Lung (tissue), 12 donors: ENCODE measurements around the gene B4GAT1. TPM values are rescaled to one million over a fixed set of nuclear protein-coding genes. Genes with fewer than 3 reads are reported as not detected.
"Not testable (repeated sequence)": the region's sequence is repeated elsewhere in the genome, so short reads cannot be mapped to it uniquely, and the experiment has no call there.

Experiments used
- ATAC-seq: fragments of 200-7000 bp; cut with Tn5 transposase; one replicate; pipeline ENCODE4 v1.9.1; 2020; ENCODE audit warnings: moderate number of reproducible peaks; ENCODE audit not compliant: insufficient read depth, low FRiP score
- DNase-seq, 3 donors: peaks; one replicate each; pipeline ENCODE4 v3.0.0-alpha.2; 2013 to 2017
- H3K27ac ChIP-seq, 2 donors: one replicate each; pipeline ENCODE4 v1.5.1; 2013; ENCODE audit warnings: mild to moderate bottlenecking in 2 of 2, moderate library complexity in 2 of 2, control low read depth in 1 of 2, inconsistent platforms in 1 of 2, low read depth in 1 of 2, low read length in 1 of 2
- H3K27me3 ChIP-seq, 3 donors: one replicate each; pipeline ENCODE4 v1.5.1; 2013; ENCODE audit warnings: low read length in 2 of 3; ENCODE audit not compliant: control insufficient read depth in 3 of 3, insufficient read depth in 3 of 3
- H3K36me3 ChIP-seq, 4 donors: one replicate each; pipeline ENCODE4 v1.5.1; 2013; ENCODE audit warnings: low read length in 4 of 4, mild to moderate bottlenecking in 1 of 4, moderate library complexity in 1 of 4; ENCODE audit not compliant: control insufficient read depth in 4 of 4, insufficient read depth in 4 of 4
- H3K4me1 ChIP-seq, 5 donors: one replicate each; pipeline ENCODE4 v1.5.1; 2013; ENCODE audit warnings: low read length in 5 of 5, mild to moderate bottlenecking in 2 of 5, moderate library complexity in 1 of 5; ENCODE audit not compliant: control insufficient read depth in 5 of 5, insufficient read depth in 5 of 5
- H3K4me3 ChIP-seq: one replicate; pipeline ENCODE4 v1.5.1; 2013; ENCODE audit warnings: mild to moderate bottlenecking, control low read depth, moderate library complexity
- H3K9ac ChIP-seq, 2 donors: one replicate each; pipeline ENCODE4 v1.5.1; 2013; ENCODE audit warnings: low read length in 2 of 2, control low read depth in 1 of 2; ENCODE audit not compliant: insufficient read depth in 1 of 2
- H3K9me3 ChIP-seq, 4 donors: one replicate each; pipeline ENCODE4 v1.5.1; 2013; ENCODE audit warnings: low read length in 3 of 4, mild to moderate bottlenecking in 1 of 4, moderate library complexity in 1 of 4; ENCODE audit not compliant: control insufficient read depth in 4 of 4, insufficient read depth in 3 of 4
- WGBS, 2 donors: extraction: QIAGEN DNeasy Blood & Tissue Kit; methylation state at CpG; one replicate each; pipeline ENCODE4 v1.1.7; 2013; 5-methylcytosine and 5-hydroxymethylcytosine counted together
- polyA plus RNA-seq, 2 donors: library from polyadenylated mRNA; stranded (reverse); fragments of 200-250 nt; gene quantifications; one replicate each; pipeline ENCODE4 v1.2.1, GENCODE V29; 2013
- total RNA-seq, 2 donors: library from RNA; depleted of rRNA in 1 of 2; stranded (reverse); fragments of >200 nt in 1 of 2; gene quantifications; one replicate each; pipeline ENCODE4 v1.2.1, GENCODE V29; 2014 to 2021
- TF ChIP-seq, protein P1 (sequence below): IDR thresholded peaks from 2 replicates; pipeline ENCODE4 v1.5.1; 2012; ENCODE audit warnings: mild to moderate bottlenecking; ENCODE audit errors: control extremely low read depth, extremely low read depth
- donor health status: control.
- donor health status: control.
- donor health status: Bipolar disorder and iron deficiency.
- donor health status: healthy.
- donor health status: DM: yes; HTN: yes; CAD: no.

The B4GAT1 gene
- total and polyA plus RNA-seq, 4 donors: 18.2 to 28.0 (median 24.0) TPM

DNA sequence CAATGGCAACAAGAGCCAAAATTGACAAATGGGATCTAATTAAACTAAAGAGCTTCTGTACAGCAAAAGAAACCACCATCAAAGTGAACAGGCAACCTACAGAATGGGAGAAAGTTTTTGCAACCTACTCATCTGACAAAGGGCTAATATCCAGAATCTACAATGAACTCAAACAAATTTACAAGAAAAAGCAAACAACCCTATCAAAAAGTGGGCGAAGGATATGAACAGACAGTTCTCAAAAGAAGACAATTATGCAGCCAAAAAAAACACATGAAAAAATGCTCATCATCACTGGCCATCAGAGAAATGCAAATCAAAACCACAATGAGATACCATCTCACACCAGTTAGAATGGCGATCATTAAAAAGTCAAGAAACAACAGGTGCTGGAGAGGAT is 27.1 kb downstream of the B4GAT1 start:
- H3K9ac ChIP-seq, ATAC-seq, DNase-seq, H3K36me3 ChIP-seq, H3K27me3 ChIP-seq, H3K27ac ChIP-seq, H3K9me3 ChIP-seq, H3K4me3 ChIP-seq: not testable (repeated sequence)
- peaks cover 0 to 36% (median 26%) of the 10 kb centered on the region in 5 donors for H3K4me1 ChIP-seq
- 95 to 97% methylated on average over 1 to 2 of the region's 2 CpGs for WGBS, 2 donors

DNA sequence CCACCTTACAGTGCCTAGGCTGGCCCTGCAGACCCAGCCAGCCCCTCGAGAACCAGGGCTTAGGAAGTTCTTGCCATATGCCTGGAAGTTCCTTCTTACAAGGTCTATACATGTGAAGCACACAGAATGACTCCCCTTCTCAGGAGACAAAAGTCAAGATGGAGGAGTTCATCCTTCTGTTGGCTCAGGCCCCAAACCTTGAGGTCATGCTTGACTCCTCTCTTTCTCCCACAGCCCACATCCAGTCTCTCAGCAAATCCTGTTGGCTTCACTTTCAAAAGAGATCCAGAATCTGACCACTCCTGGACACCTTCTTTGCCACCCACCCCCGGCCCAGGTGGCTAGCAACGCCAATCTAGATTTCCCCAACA is 28.8 kb downstream of the B4GAT1 start:
- Histone ChIP-seq H3K27me3 (no peaks in the 10 kb centered on the region), H3K9ac (peak overlapping the region in 1 of 2 donors; percentile 79), H3K4me1 (peaks cover 0 to 39% (median 18%) of the 10 kb centered on the region in 5 donors), H3K9me3 (no peaks in the 10 kb centered on the region), H3K27ac (peak overlapping the region in 1 of 2 donors; percentile 88), H3K4me3 (no peak overlapping the region), H3K36me3 (peaks cover 0 to 3% (median 0%) of the 10 kb centered on the region in 4 donors)
- ATAC-seq (no peak), DNase-seq (no peak)
- WGBS, 2 donors: 71 to 74% methylated on average over 3 of the region's 3 CpGs
- TF ChIP-seq, protein P1, sequence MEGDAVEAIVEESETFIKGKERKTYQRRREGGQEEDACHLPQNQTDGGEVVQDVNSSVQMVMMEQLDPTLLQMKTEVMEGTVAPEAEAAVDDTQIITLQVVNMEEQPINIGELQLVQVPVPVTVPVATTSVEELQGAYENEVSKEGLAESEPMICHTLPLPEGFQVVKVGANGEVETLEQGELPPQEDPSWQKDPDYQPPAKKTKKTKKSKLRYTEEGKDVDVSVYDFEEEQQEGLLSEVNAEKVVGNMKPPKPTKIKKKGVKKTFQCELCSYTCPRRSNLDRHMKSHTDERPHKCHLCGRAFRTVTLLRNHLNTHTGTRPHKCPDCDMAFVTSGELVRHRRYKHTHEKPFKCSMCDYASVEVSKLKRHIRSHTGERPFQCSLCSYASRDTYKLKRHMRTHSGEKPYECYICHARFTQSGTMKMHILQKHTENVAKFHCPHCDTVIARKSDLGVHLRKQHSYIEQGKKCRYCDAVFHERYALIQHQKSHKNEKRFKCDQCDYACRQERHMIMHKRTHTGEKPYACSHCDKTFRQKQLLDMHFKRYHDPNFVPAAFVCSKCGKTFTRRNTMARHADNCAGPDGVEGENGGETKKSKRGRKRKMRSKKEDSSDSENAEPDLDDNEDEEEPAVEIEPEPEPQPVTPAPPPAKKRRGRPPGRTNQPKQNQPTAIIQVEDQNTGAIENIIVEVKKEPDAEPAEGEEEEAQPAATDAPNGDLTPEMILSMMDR: no peak

DNA sequence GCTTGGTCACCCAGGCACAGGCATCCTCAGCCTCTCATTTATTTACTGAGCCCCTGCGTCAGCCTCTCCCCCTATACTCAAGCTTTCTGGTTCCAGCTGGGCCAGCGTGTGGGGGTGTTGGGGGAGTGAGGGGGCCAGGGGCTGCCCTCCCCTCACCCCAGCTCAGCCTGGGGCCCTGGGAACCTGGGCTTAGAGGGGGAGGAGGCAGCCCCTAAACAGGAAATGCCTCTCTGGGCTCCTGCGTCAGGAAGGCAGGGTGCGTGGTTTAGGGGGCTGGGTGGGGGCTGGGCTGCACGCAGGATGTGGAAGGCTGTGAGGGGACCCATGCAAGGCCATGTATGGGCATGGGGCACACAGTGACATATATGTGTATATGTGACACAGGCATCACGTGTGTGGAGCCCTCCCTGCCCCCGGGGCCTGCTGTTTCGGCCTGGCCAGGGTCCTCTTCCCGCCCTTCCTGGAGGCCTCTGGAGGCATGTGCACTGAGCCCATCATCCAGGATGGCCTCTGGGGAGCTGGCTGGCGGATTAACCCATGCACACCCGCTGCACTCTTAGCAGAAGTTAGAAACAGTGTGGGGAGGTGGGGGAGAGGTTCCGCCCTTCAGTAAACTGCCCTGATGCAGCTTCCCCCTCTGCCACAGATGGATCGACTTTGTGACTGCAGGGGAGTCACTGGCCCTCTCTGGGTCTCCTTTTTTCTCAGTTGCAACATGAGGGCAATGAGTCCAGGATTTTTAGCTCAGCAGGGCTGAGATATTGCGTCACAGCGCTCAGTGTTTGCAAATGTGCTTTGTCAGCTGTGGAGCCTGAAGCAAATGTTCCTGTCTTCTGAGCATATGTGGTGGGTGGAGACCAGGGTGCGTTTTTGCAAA is 29.5 kb downstream of the B4GAT1 start:
- Histone ChIP-seq H3K4me1 (peaks cover 0 to 39% (median 18%) of the 10 kb centered on the region in 5 donors), H3K9ac (peak overlapping the region in 1 of 2 donors; percentile 79), H3K4me3 (no peak overlapping the region), H3K36me3 (peaks cover 0 to 3% (median 0%) of the 10 kb centered on the region in 4 donors), H3K27me3 (no peaks in the 10 kb centered on the region), H3K27ac (peak overlapping the region; percentile 63 to 88), H3K9me3 (no peaks in the 10 kb centered on the region)
- DNase-seq (peak; percentile 83 to 95 (median 90)), ATAC-seq (peak; percentile 15)
- TF ChIP-seq, protein P1: no peak
- 11 to 24% methylated on average over 16 of the region's 16 CpGs for WGBS, 2 donors

DNA sequence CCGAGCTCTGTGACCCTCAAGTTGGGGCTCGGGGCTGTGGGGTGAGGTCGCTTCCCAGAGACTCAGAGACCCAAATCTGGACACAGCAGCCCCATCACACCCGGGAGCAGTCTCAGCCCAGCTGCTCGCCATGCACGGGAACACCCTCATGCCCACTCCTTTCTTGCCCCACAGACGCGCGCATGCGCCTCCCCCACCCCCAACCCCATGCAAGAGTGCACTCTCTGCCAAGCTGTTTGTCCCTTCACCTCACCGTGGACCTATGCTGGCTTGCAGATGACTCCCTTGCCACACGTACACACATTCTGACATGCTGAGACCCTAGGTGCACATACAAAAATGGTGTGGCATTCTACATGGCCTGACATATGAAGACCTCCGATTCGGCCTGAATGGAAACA is 30.1 kb downstream of the B4GAT1 start:
- ATAC-seq: no peak
- Histone ChIP-seq H3K27ac (peak overlapping the region; percentile 63 to 88), H3K9ac (peak overlapping the region in 1 of 2 donors; percentile 40), H3K36me3 (peaks cover 0 to 3% (median 0%) of the 10 kb centered on the region in 4 donors), H3K4me1 (peaks cover 0 to 41% (median 18%) of the 10 kb centered on the region in 5 donors), H3K4me3 (no peak overlapping the region), H3K9me3 (no peaks in the 10 kb centered on the region), H3K27me3 (no peaks in the 10 kb centered on the region)
- peak; percentile 87 to 88 (median 87) for DNase-seq
- WGBS, 2 donors: 3 to 10% methylated on average over 14 of the region's 14 CpGs
- TF ChIP-seq, protein P1: no peak
